Stimulated activated CD8-positive, alpha-beta memory T cell treated with anti-CD3 and anti-CD28 coated beads, Interleukin-4, amount 100 ng/mL, for 48 hours (primary cell): ENCODE results near the gene SDCCAG8.
A peak's percentile ranks its signal among the peaks of the same experiment; 100 is the strongest.
"Not testable (repeated sequence)": the region's sequence is repeated elsewhere in the genome, so short reads cannot be mapped to it uniquely, and the experiment has no call there.

Experiments used
- DNase-seq: peaks from one replicate; pipeline ENCODE4 v3.0.0-alpha.2; 2020

SDCCAG8 gene

DNA sequence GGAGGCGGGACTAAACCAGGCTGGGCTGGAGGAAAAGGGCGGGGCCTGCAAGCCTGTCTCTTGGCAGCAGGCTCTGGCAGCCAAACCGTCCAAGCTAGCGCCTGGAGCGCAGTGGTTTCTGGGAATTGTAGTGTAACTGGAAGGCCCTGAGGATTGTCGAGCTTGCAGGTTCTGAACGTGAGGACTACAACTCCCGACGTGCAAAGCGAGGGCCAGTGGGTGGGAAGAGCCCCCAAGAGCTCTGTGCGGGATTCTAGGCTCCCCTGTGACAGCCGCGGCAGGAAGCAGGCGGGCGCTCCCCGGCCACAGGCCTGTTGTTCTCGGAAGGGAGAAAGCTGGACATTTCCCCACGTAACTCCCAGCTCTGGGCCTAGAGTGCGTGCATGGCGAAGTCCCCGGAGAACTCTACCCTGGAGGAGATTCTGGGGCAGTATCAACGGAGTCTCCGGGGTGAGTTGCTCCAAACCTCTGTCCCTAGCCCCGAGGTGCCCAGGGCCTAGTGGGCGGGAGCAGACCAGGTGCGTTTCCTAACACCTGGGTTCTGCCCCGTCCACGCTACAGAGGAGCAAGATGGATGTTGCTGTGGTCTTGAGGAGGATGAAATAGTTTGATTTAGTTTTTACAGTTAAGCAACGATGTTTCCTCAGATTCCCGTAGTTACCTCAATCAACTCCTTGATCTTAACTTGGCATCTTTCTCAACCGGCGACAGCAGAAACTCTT lies at the start of gene SDCCAG8:
Gene SDCCAG8 (plus strand): TSS at position 251 of the 722 bp plus-strand sequence. CDS start 133 bp downstream, at position 384.
- DNase-seq = peak; percentile 94

- DNase-seq = not testable (repeated sequence)
These were observed 43.9 kb upstream of the SDCCAG8 start for GRCh38 chr1:243211984-243212383.

GRCh38 chr1:243213045-243213787 lies 42.6 kb upstream of the SDCCAG8 start:
- no peak for DNase-seq

DNA sequence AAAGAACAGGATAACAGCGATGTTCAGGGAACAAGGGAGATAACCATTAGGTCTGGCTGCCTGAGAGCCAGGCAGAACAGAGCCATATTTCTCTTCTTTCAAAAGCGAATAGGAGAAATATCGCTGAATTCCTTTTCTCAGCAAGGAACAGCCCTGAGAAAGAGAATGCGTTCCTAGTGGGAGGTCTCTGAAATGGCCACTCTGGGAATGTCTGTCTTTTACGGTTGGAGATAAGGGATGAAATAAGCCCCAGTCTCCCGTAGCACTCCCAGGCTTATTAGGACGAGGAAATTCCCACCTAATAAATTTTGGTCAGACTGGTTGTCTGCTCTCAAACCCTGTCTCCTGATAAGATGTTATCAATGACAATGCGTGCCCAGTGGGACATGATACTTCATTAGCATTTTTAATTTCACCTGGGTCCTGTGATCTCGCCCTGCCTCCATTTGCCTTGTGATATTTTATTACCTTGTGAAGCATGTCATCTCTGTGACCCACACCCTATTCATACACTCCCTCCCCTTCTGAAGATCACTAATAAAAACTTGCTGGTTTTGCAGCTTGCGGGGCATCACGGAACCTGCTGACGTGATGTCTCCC lies 40.5 kb upstream of the SDCCAG8 start:
- not testable (repeated sequence) for DNase-seq

DNA sequence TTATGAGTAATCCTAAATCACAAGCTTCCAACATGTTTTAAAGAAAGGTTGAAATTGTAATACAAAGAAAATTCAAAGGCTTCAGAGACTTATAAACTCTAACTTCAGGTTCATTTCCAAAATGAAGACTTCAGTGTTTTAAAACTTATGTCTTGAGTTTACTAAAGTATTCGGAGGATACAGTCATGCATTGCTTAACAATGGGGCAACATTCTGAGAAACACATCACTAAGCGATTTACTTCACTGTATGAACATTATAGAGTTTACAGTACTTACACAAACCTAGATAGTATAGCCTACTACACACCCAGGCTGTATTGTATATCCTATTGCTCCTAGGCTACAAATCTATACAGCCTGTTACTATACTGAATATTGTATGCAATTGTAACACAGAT lies 39.1 kb upstream of the SDCCAG8 start:
- DNase-seq = no peak

DNA sequence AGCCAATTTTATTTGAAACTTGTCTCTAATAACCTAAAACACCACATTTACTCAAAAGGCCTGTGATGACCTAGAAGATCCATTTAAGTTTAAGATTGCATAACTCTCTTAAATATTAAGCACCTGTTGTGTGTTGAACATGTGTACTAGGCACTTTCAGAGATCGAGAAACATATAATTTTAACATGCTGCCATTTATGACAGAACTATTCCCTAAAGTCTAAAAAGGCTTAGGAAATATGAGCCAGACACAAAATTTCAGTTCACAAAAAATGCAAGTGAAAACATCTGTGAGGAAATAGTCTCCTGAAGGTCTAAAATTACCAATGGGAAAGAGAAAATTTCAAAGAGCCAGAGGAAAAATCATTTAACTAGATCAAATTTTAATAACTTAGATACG lies 38.5 kb upstream of the SDCCAG8 start:
- no peak for DNase-seq

DNA sequence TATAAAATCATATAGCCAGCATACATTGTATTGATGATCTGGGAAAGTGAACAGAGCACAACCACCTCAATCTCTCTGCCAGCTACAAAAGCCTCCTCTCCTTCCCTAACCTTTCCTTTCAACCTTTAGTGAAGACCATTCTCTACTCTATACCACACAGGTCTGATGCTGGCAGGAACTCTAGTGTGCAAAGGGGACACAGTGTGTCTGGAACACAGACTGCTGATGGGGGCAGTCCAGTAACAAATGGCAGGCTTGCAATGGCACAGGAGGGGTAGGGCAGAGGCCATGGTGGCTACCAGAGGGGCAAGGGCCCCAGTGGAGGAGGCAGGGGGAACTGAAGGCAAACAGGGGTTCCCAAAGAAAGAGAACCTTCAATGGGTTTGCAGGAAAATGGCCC lies 37.8 kb upstream of the SDCCAG8 start:
- DNase-seq = no peak

GRCh38 chr1:243227622-243228021 lies 28.2 kb upstream of the SDCCAG8 start:
- no peak for DNase-seq

- no peak for DNase-seq
These were observed 26.3 kb upstream of the SDCCAG8 start for GRCh38 chr1:243229526-243229925.

- no peak for DNase-seq
These were observed 24.9 kb upstream of the SDCCAG8 start for GRCh38 chr1:243230914-243231313.

DNA sequence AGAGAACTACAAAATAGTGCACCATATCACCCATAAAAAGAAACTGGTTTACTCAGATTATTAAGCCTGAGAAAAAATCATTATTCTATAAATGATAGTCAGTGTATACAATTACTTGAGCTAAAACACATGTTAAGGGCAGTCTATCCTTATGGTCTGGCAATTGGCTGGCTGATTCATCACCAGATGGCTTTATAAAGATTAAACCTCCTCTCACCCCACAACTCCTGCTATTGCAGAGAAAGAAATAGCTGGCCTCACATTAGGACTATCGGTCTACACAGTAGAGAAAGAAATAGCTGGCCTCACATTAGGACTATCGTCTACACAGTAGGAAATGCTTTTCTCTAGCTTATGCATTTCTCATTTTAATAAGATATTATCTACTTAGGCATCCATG lies 21.9 kb upstream of the SDCCAG8 start:
- DNase-seq = no peak

- DNase-seq = no peak
These were observed 20.7 kb upstream of the SDCCAG8 start for GRCh38 chr1:243234978-243235647.

DNA sequence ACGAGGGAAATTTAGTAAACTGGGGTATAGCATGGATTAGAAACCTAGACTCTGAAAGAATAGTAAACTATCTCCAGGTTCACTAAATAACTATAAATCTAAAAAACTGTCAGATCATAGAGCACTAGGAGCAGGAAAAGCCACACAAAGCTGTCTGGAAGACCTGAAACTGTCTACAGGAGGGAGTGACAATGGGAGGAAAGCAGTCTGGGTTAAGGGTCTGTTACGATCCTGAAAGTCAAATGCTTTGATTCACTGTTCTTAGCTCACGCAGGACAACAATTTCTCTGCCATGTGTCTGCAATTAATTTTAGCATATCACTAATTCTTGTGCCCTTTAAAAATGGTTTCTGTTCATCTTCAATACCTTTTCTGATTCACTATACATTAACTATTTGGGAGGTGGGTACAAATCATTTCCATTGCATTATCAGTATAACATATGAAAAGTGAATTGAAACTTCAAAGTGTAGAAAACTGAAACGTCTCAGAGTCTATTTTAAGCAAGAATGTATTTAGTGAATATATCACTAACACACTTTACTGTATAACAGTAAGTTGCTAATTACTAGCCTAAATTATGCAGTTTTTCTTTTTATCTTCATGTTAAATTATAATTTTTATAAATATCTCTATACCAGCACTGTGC lies 19.1 kb upstream of the SDCCAG8 start:
- no peak for DNase-seq

GRCh38 chr1:243244432-243244841 lies 11.4 kb upstream of the SDCCAG8 start:
- no peak for DNase-seq

- DNase-seq = no peak
These were observed 8.9 kb upstream of the SDCCAG8 start for GRCh38 chr1:243246916-243247315.

DNA sequence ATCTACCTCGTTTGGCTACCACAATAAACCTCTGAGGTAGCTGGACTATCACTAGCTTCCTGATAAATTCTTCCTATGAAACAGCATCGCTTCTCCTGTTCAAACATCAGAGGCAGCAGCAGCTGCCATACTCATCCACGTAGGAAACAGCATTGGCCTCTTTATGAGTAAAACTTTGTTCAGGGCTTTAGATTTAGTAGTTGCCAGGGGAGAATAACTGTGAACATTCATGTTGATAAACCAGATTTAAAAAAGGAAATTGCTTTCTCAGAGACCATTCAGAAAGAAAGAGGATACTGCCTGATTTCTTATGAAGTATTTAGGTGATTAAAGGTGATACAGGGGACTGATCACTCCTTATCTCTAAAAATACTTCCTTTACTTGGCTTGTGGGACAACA lies 7.9 kb upstream of the SDCCAG8 start:
- DNase-seq = no peak

DNA sequence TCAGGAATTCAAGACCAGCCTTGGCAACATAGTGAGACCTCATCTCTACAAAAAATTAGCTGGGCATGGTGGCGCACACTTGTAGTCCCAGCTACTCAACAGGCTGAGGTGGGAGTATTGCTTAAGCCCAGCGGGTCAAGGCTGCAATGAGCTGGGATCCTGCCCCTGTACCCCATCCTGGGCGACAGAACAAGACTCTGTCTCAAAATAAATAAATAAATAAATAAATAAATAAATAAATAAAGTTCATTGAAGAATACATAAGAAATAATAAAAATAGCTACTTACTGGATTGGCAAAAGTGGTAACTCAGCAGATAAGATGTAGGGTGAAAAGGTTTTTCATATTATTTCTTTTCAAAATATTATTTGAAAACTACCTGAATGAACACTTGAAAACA lies 6.6 kb upstream of the SDCCAG8 start:
- DNase-seq = no peak

DNA sequence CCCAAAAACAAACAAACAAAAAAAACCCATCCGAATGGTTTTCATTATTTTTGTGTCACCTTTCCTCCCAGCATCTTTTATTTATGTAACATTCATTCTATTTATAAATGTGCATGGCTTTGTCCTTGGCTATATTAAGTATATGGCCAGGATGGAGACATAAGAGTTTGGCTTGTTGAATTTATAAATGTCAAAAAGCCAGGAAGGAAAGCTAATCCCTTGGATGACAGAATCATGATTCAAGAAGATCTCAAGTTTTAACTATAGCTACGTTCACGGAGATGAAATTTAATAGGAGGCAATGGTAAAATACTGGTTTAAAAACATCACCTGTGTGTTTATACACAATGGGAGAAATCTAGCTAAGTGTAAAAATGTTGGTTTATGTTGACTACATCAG lies 5.7 kb upstream of the SDCCAG8 start:
- no peak for DNase-seq

GRCh38 chr1:243251539-243251938 lies 4.3 kb upstream of the SDCCAG8 start:
- DNase-seq = no peak

DNA sequence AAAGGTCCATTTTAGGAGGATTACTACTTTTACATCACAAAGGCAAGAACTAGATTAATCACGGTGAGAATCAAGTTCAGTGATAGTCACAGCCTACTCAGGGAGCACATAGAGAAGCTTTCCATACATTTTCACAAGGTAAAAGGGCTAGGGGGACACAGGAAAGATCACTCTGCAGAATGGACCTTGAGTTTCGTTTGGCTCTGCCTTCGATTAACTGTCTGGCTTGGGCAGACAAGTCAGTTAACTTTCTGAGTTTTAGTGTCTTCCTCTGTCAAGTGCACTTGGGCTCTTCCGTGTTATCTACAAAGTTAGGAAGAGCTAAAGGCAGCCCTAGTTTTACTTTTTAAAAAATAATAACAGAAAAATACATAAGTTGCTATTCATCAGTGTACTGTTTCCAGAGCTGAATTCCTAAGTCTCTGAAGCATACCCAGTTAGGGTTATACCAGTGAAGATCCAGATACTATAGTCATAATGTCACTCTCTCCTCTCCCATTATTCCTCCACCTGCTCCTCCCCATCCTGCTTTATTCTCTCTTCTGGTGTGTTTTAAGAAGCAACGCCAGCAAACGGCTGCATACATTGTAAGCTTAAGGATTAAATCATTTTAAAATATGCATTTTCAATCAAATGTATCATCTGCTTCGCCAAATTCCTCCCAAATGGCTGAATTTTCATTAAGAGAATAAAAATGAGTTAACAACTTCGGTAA lies 2.5 kb upstream of the SDCCAG8 start:
- no peak for DNase-seq

GRCh38 chr1:243253926-243254232 lies 2.0 kb upstream of the SDCCAG8 start:
- DNase-seq = no peak

DNA sequence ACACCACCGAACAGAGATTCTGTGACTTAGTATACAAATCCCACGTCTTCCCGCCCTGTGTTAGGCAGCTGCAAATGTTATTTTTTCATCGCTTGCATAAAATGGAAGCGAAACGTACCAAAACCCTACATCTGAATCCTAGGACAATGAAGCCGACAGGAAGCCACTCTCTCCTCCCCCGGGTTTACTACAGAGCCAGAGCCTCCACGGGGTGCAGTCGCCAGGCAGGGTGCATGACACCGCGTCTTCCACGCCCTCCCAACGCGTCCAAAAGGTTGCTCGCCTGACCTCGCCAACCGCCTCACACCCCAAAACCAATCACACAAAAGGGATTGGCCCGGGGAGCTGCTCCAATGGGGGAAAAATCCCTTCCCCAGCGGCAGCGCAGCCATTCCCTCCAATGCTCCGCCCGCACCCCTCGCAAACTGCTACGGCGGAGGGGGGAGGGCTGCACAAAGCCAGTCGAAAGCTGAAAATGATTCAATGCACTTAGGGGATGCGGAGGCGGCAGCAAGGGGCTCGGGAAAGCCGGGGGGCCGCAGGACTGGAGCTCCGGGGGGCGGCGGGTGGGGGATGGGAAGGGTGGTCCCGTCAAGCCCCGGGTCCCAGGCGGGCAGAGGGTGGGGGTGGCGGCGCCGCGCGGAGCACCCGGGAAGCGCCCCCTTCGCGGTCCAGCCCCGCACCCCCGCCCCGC lies 1.5 kb upstream of the SDCCAG8 start:
- peak; percentile 77 for DNase-seq
